ENCODE data around the gene MMEL1.

MMEL1 gene

GRCh38 chr1:2606881-2607621 is 25.8 kb downstream of the MMEL1 start:
- DNase-seq (ENCODE audit: extremely low read depth in 1 of 2, low read depth in 1 of 2) = no peak

DNA sequence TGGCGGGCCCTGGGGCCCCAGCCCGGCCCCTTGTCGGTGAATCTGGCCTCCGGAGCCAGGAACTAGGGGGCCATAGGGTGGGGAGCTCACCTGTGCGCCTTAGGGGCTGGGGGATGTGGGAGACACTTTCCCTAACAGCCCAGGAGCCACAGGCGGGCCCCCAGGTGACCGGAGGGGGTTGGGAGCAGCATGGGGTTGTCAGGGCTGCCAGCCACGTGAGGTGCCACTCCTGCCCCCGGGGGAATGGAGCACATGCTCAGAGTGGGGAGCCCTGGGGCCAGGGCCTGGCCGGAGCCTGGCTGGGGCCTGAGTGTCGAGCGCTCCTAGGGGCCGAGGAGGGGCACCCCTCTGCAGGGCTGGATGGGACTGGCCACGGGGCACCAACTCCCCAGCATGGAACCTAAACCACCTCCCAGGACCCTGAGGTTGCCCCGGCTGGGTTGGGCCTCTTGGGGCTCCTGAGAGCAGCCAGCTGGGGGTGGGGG is 26.4 kb downstream of the MMEL1 start:
- no peak for DNase-seq (ENCODE audit: extremely low read depth in 1 of 2, low read depth in 1 of 2)

DNA sequence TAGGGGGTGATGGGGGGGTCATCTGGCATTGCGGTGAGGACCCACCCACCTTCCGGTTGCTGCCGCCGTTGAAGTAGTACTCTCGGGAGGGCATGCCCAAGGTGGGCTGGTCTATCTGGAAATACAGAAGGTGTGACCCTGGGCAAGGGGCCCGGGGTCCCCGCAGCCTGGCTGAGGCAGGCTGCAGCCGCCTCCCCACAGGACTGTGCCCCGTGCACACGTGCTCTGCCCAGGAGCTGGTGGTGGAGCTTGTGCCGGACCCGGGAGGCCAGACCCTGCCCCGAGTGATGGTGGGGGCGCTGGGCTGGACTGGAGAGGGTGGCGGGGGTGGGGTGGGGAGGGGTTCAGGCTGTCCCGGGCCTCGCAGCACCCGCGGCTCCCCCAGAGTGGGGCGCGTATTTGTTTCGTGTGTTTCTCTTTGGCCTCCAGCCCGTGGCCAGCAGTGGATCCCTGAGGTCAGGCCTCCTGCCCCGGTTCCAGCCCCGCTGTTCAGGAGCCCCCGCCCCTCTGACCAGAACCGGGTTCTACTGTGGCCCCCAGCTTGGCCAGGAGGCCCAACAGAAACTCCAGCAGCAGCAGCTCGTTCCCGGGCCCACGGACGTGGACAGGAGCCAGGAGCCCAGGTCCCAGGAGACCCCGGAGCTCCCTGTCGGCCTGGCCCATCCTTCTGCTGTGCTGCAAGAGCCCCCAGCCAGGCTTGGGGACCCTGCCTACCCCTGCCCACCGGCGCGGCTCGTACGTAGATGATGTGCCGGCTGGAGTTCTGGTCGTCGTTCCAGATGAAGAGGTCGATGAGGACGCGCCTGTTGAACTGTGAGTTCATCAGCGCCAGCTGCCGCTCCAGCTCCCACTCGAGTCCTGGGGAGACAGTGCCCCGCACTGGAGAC is 27.1 kb downstream of the MMEL1 start:
- DNase-seq (ENCODE audit: extremely low read depth in 1 of 2, low read depth in 1 of 2) = no peak

DNA sequence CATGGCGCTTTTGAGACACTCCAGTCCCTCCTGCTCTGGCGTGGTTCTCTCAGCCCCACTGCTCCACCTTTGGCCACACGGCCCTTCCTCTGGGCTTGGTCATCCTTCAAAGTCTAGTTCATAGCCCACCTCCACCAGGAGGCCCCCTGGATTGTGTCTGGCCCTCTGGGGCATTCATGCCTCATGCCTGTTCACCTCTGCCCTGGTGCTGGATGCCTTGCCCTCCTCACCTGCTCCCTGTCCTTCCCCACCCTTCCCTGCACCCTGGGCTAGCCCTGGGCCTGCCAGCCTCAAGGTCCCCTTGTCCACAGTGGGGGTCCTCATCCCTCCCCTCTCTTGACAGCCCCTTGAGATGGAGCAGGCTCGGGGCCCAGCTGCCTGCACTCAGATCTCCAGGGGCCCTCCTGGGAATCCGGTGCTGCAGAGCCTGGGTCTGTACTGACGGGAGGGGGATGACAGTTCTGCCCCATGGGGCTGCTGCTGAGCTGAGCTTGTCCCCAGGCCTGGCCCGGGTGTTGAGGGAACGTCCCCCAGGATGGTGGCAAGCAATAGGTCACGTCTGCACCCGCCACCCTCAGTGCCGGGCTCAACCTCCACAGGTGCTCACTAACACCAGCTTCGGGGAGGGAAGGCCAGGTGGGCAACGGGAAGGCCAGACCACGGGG is 27.8 kb downstream of the MMEL1 start:
- no peak for DNase-seq (ENCODE audit: extremely low read depth in 1 of 2, low read depth in 1 of 2)

GRCh38 chr1:2604156-2604843 is 28.5 kb downstream of the MMEL1 start:
- DNase-seq (ENCODE audit: extremely low read depth in 1 of 2, low read depth in 1 of 2) = no peak

DNA sequence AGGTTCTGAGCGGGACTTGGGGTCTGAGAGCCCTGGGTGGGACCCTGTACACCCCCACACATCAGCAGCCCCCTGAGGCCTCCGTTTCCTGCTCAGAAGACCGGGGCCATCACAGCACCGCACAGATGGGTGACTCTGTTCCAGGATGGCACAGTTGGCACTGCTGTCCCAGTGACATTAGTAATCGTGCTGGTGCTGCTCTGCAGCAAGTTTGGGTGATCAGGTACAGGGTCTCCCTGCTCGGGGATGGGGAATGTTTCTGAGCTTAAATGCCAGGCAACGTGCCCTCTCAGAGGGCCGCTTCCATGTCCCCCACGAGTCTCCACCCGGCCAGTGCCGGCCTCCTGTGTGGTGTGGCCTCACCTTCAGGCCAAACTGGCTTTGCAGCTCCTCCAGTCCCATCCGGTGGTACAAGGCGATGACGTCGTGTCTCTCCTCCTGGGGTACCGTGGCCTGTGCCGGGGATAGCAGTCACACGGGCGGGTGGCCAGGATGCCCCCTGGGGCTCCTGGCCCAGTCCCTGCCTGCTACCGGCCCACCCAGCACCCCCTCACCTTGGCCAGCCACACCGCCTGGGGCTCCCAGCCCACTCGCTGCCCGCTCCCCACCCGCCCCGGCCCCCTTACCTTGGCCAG is 29.2 kb downstream of the MMEL1 start:
- no peak for DNase-seq (ENCODE audit: extremely low read depth in 1 of 2, low read depth in 1 of 2)

DNA sequence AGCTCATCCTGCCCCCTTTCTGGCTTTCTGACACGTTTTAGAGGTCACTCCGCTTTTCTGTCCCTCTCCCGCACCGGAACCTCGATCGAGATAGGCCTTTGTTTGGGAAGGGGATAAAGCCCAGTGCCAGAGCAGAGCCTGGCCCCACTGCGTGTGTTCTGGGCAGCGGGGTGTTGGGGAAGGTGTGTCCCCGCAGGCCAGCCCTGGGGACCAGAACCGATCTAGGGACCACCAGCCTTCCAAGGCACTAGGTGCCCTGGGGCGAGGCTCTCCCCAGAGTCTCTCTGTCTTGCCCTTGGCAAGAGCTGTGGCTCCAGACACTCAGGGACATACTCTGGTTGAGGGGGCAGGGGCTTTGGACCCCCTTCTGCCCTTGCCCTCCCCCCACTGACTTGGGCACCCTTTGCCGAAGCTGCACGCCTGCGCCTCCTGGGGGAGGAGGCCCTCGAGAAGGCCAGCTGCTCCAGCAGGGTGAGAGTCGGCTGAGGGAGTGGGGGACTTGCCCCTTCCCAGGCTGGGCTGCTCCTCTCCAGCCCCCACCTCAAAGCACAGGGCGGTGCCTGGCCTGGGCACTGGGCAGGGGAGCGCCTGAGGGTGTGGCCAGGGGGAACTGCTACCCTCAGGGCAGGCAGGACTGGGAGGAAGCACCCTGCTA is 29.8 kb downstream of the MMEL1 start:
- no peak for DNase-seq (ENCODE audit: extremely low read depth in 1 of 2, low read depth in 1 of 2)

GRCh38 chr1:2602311-2602835 is 30.4 kb downstream of the MMEL1 start:
- DNase-seq (ENCODE audit: extremely low read depth in 1 of 2, low read depth in 1 of 2) = no peak

- no peak for DNase-seq (ENCODE audit: extremely low read depth in 1 of 2, low read depth in 1 of 2)
These were observed 31.0 kb downstream of the MMEL1 start for GRCh38 chr1:2601721-2602303.

DNA sequence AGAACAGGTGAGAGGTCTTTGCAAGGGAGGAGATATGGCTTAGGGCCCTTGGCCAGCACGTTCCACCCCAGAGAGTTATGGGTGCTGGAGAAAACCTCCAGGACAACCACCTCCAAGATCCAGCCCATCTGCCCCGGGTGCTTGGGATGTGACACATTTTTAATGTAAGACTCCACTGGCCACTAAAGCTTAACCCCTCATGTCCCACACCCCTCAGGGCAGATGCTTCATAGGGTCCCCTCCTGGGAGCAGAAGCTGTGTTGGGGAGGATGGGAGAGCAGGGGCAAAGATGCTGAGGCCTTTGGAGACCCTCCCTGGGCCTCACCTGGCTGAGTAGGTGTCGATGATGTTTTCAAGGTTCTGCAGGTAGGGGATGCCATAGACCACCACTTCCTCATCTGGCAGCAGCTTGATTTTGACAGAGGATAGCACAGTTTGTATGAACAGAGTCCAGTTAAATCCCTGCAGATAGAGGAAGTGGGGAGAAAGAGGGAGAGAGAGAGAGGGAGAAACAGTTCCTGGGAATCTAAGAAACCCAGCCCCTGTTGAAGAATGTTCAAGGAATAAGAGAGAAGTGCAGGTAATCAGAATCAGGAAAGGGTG is 34.4 kb downstream of the MMEL1 start:
- no peak for DNase-seq (ENCODE audit: extremely low read depth in 1 of 2, low read depth in 1 of 2)

DNA sequence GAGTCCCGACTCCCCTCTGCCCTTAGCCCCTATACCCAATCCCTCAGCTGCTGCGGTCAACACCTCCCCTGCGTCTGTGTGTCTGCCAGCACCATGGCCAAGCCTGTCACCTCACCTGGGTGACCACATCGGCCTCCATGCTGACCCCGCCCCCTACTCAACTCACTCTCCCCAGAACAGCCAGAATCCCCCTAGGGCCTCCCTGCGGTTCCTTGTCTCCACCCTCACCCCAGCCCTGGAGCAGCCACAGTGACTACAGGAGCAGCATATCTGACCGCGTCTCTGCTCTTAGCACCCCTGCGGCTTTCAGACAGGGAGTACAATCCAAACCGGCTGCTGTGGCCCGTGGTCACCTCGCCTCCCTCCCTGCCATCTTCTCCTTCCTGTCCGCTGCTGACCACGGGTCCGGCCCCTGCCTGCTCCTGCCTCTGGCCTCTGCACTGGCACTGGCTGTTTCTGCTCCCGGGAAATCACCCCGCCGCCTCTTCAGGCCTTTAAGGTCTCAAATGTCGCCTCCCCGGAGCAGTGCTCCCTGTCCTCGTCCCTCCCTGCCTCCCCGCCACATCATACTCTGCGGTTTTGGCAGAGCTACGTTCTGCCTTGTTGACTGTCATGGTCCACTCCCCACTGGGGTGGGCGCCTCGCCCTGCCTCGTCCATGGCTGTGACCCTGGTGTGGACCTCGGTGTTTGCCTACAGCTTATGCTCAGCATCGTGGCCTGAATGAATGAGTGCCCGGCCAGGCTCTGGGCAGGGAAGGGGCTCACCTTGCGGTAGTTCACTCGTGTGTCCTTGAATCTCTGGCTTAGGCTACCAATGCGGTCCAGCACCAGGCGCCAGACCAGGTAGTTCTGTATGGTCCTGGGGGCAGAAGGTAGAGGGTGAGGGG is 35.1 kb downstream of the MMEL1 start:
- no peak for DNase-seq (ENCODE audit: extremely low read depth in 1 of 2, low read depth in 1 of 2)

- no peak for DNase-seq (ENCODE audit: extremely low read depth in 1 of 2, low read depth in 1 of 2)
These were observed 36.1 kb downstream of the MMEL1 start for GRCh38 chr1:2596530-2597333.

DNA sequence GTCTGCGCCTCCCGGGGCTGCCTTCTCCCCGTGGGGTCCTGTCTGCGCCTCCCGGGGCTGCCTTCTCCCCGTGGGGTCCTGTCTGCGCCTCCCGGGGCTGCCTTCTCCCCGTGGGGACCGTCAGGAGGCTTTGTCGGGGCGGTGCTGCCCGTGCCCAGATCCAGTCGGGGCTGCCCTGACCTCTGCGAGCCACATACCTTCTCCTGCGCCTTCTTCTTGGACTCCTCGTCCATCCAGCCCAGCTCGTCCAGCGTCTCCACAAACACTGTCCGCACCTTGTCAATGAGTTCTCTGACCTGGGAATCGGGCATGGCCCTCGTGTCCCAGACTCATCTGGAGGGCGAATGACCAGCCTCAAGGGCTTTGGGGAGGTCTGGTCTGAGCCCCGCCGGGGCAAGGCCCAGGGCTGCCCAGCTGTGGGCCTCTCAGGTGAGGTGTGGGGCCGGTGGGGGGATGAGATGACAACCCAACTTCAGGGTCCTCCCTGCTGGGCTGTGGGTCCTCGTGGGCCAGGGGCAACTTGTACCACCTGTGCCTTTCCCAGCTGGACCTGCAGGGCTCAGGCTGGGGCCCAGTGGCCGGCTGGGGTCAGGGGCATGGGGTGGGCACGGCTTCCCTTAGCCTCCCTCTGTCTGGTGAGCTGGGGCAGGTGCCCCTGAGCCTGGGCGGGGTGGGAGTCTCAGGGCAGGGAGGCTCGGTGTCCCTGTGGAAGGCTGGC is 36.8 kb downstream of the MMEL1 start:
- DNase-seq (ENCODE audit: extremely low read depth in 1 of 2, low read depth in 1 of 2) = no peak

DNA sequence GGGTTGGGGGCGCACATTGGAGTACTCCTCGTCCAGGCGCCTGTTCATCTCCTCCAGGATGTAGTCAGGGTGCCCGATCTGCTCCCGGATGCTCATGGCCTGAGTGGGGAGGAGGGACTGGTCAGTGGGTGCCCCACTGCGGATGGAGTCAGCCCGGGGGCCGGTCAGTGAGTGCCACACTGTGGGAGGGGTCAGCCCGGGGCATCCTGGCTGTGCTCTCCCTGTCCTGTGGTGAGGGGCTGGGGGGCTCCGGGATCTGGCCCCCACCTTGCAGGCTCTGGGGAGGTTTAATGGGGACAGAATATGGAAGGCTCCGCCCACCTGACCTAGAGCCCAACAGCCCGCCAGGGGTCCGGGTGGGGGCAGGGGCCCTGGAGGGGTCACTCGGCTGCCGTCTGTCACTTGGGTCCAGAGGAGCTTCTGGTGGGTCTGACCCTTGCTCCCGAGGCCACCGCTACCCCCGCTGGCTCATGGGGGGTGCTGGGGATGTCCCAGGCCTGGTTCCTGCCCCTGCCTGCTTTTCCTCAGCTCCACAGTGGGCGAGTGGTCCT is 37.5 kb downstream of the MMEL1 start:
- DNase-seq (ENCODE audit: extremely low read depth in 1 of 2, low read depth in 1 of 2) = no peak

GRCh38 chr1:2594641-2595131 is 38.1 kb downstream of the MMEL1 start:
- no peak for DNase-seq (ENCODE audit: extremely low read depth in 1 of 2, low read depth in 1 of 2)
